Mesendoderm (in vitro differentiated cells): ENCODE results near the gene EPHA8.

Experiments used
- DNase-seq: peaks from one replicate; pipeline ENCODE4 v3.0.0; 2013
- H2AK5ac ChIP-seq: 2 replicates; pipeline ENCODE4 v1.6.1; 2013; ENCODE audit warnings: low read length, inconsistent platforms
- H2BK120ac ChIP-seq: 2 replicates; pipeline ENCODE4 v1.6.1; 2013; ENCODE audit warnings: low read depth, mild to moderate bottlenecking, low read length, moderate library complexity, mixed read lengths
- H2BK15ac ChIP-seq: replicated peaks from 2 replicates; pipeline ENCODE4 v1.6.1; 2013; ENCODE audit warnings: low read depth, mild to moderate bottlenecking, moderate library complexity
- H2BK5ac ChIP-seq: 2 replicates; pipeline ENCODE4 v1.6.1; 2013; ENCODE audit warnings: low read length, inconsistent platforms
- H3K18ac ChIP-seq: 2 replicates; pipeline ENCODE4 v1.6.1; 2013; ENCODE audit warnings: mild to moderate bottlenecking, low read length, mixed read lengths
- H3K23ac ChIP-seq: one replicate; pipeline ENCODE4 v1.6.1; 2013; ENCODE audit warnings: low read length
- H3K27ac ChIP-seq: 2 replicates; pipeline ENCODE4 v1.5.1; 2013; ENCODE audit warnings: low read depth, mild to moderate bottlenecking, inconsistent platforms, low read length, moderate library complexity
- H3K27me3 ChIP-seq: 2 replicates; pipeline ENCODE4 v1.6.1; 2013; ENCODE audit warnings: low read length, control low read depth, mild to moderate bottlenecking, inconsistent platforms; ENCODE audit not compliant: insufficient read depth, poor library complexity
- H3K36me3 ChIP-seq: 2 replicates; pipeline ENCODE4 v1.6.1; 2013; ENCODE audit warnings: low read length, inconsistent platforms; ENCODE audit not compliant: control insufficient read depth, insufficient read depth
- H3K4ac ChIP-seq: one replicate; pipeline ENCODE4 v1.6.1; 2013; ENCODE audit warnings: low read depth, mild to moderate bottlenecking, low read length, moderate library complexity
- H3K4me1 ChIP-seq: 2 replicates; pipeline ENCODE4 v1.6.1; 2013; ENCODE audit warnings: low read depth, low read length, inconsistent platforms; ENCODE audit not compliant: control insufficient read depth
- H3K4me2 ChIP-seq: 2 replicates; pipeline ENCODE4 v1.6.1; 2013; ENCODE audit warnings: low read length
- H3K4me3 ChIP-seq: 2 replicates; pipeline ENCODE4 v1.5.1; 2013; ENCODE audit warnings: mild to moderate bottlenecking, low read length
- H3K56ac ChIP-seq: one replicate; pipeline ENCODE4 v1.6.1; 2013; ENCODE audit warnings: low read length
- H3K79me1 ChIP-seq: 2 replicates; pipeline ENCODE4 v1.6.1; 2013; ENCODE audit warnings: low read length, inconsistent platforms
- H3K79me2 ChIP-seq: 2 replicates; pipeline ENCODE4 v1.6.1; 2013; ENCODE audit warnings: mild to moderate bottlenecking, low read length; ENCODE audit not compliant: control insufficient read depth, insufficient read depth
- H3K9ac ChIP-seq: 2 replicates; pipeline ENCODE4 v1.6.1; 2013; ENCODE audit warnings: low read length, inconsistent platforms
- H4K5ac ChIP-seq: one replicate; pipeline ENCODE4 v1.6.1; 2013; ENCODE audit warnings: low read length
- H4K8ac ChIP-seq: one replicate; pipeline ENCODE4 v1.6.1; 2013; ENCODE audit warnings: low read depth, mild to moderate bottlenecking, control low read depth, low read length, moderate library complexity
- WGBS: extraction: QIAGEN DNeasy Blood & Tissue Kit; methylation state at CpG from one replicate; pipeline ENCODE4 v1.1.7; 2013; ENCODE audit warnings: low lambda C conversion rate, missing lambda C conversion rate; ENCODE audit not compliant: insufficient coverage; ENCODE audit errors: extremely low coverage; 5-methylcytosine and 5-hydroxymethylcytosine counted together

The EPHA8 gene

GRCh38 chr1:22537441-22538139 lies 25.7 kb upstream of the EPHA8 start:
- no peak overlapping the region for H3K4me3 ChIP-seq
- H3K23ac ChIP-seq: no peak overlapping the region
- no peak overlapping the region for H4K5ac ChIP-seq
- H4K8ac ChIP-seq: no peak overlapping the region
- no peak overlapping the region for H3K56ac ChIP-seq
- H3K79me2 ChIP-seq: no peaks in the 10 kb centered on the region
- H3K4me1 ChIP-seq: no peaks in the 10 kb centered on the region
- no peak overlapping the region for H3K18ac ChIP-seq
- H2BK5ac ChIP-seq: no peak overlapping the region
- H3K9ac ChIP-seq: no peak overlapping the region
- H2BK120ac ChIP-seq: no peak overlapping the region
- no peaks in the 10 kb centered on the region for H3K36me3 ChIP-seq
- H3K4ac ChIP-seq: no peak overlapping the region
- no peak overlapping the region for H3K27ac ChIP-seq
- H3K4me2 ChIP-seq: no peak overlapping the region
- H2AK5ac ChIP-seq: no peak overlapping the region
- no CpG with 5 or more reads among the region's 13 CpGs for WGBS
- no peak overlapping the region for H2BK15ac ChIP-seq
- H3K79me1 ChIP-seq: no peaks in the 10 kb centered on the region
- no peak for DNase-seq
- H3K27me3 ChIP-seq: no peaks in the 10 kb centered on the region

GRCh38 chr1:22539510-22540118 lies 23.7 kb upstream of the EPHA8 start:
- no peak overlapping the region for H3K27ac ChIP-seq
- no peak overlapping the region for H3K56ac ChIP-seq
- H2BK120ac ChIP-seq: no peak overlapping the region
- no peak overlapping the region for H3K18ac ChIP-seq
- no peak overlapping the region for H2BK5ac ChIP-seq
- H3K23ac ChIP-seq: no peak overlapping the region
- no peak overlapping the region for H2BK15ac ChIP-seq
- no peak overlapping the region for H4K5ac ChIP-seq
- no peak overlapping the region for H3K4ac ChIP-seq
- no peak overlapping the region for H3K4me3 ChIP-seq
- H3K36me3 ChIP-seq: no peaks in the 10 kb centered on the region
- H3K79me1 ChIP-seq: no peaks in the 10 kb centered on the region
- no peaks in the 10 kb centered on the region for H3K4me1 ChIP-seq
- H3K79me2 ChIP-seq: no peaks in the 10 kb centered on the region
- no peaks in the 10 kb centered on the region for H3K27me3 ChIP-seq
- no peak overlapping the region for H2AK5ac ChIP-seq
- no CpG with 5 or more reads among the region's 16 CpGs for WGBS
- H4K8ac ChIP-seq: no peak overlapping the region
- H3K4me2 ChIP-seq: no peak overlapping the region
- H3K9ac ChIP-seq: no peak overlapping the region
- no peak for DNase-seq

- WGBS: no CpG with 5 or more reads among the region's 5 CpGs
- Histone ChIP-seq H3K18ac (no peak overlapping the region), H2BK15ac (no peak overlapping the region), H3K23ac (no peak overlapping the region), H2BK120ac (no peak overlapping the region), H4K8ac (no peak overlapping the region), H2BK5ac (no peak overlapping the region), H3K79me2 (no peaks in the 10 kb centered on the region), H3K9ac (no peak overlapping the region), H2AK5ac (no peak overlapping the region), H3K27ac (no peak overlapping the region), H4K5ac (no peak overlapping the region), H3K4ac (no peak overlapping the region), H3K4me3 (no peak overlapping the region), H3K4me2 (no peak overlapping the region), H3K4me1 (no peaks in the 10 kb centered on the region), H3K36me3 (no peaks in the 10 kb centered on the region), H3K27me3 (no peaks in the 10 kb centered on the region), H3K56ac (no peak overlapping the region), H3K79me1 (no peaks in the 10 kb centered on the region)
- no peak for DNase-seq
Measured at GRCh38 chr1:22540337-22540736, 23.0 kb upstream of the EPHA8 start.

GRCh38 chr1:22542886-22543285 lies 20.4 kb upstream of the EPHA8 start:
- Histone ChIP-seq H3K79me2 (no peaks in the 10 kb centered on the region), H4K8ac (no peak overlapping the region), H3K4me1 (no peaks in the 10 kb centered on the region), H3K79me1 (no peaks in the 10 kb centered on the region), H3K18ac (no peak overlapping the region), H3K27me3 (no peaks in the 10 kb centered on the region), H3K56ac (no peak overlapping the region), H4K5ac (no peak overlapping the region), H3K23ac (no peak overlapping the region), H3K36me3 (no peaks in the 10 kb centered on the region), H2AK5ac (no peak overlapping the region), H2BK120ac (no peak overlapping the region), H3K9ac (no peak overlapping the region), H3K27ac (no peak overlapping the region), H2BK15ac (no peak overlapping the region), H3K4ac (no peak overlapping the region), H3K4me2 (no peak overlapping the region), H2BK5ac (no peak overlapping the region), H3K4me3 (no peak overlapping the region)
- no peak for DNase-seq
- no CpG with 5 or more reads among the region's 9 CpGs for WGBS

- Histone ChIP-seq H3K56ac (no peak overlapping the region), H2BK5ac (no peak overlapping the region), H4K5ac (no peak overlapping the region), H3K9ac (no peak overlapping the region), H3K27me3 (no peaks in the 10 kb centered on the region), H3K4me2 (no peak overlapping the region), H3K4ac (no peak overlapping the region), H2BK15ac (no peak overlapping the region), H3K4me1 (no peaks in the 10 kb centered on the region), H3K79me2 (no peaks in the 10 kb centered on the region), H3K23ac (no peak overlapping the region), H2AK5ac (no peak overlapping the region), H3K18ac (no peak overlapping the region), H2BK120ac (no peak overlapping the region), H3K27ac (no peak overlapping the region), H3K36me3 (no peaks in the 10 kb centered on the region), H3K4me3 (no peak overlapping the region), H4K8ac (no peak overlapping the region), H3K79me1 (no peaks in the 10 kb centered on the region)
- no peak for DNase-seq
- WGBS: no CpG with 5 or more reads among the region's 6 CpGs
Measured at GRCh38 chr1:22543679-22544078, 19.6 kb upstream of the EPHA8 start.

- H2BK15ac ChIP-seq: no peak overlapping the region
- H3K4me3 ChIP-seq: no peak overlapping the region
- no peaks in the 10 kb centered on the region for H3K79me1 ChIP-seq
- H3K4me1 ChIP-seq: no peaks in the 10 kb centered on the region
- no peak overlapping the region for H3K56ac ChIP-seq
- DNase-seq: no peak
- H2BK120ac ChIP-seq: no peak overlapping the region
- no peak overlapping the region for H3K23ac ChIP-seq
- H3K79me2 ChIP-seq: no peaks in the 10 kb centered on the region
- H3K27ac ChIP-seq: no peak overlapping the region
- H4K8ac ChIP-seq: no peak overlapping the region
- no peak overlapping the region for H2AK5ac ChIP-seq
- H3K4ac ChIP-seq: no peak overlapping the region
- no peak overlapping the region for H3K18ac ChIP-seq
- no peak overlapping the region for H3K9ac ChIP-seq
- H3K4me2 ChIP-seq: no peak overlapping the region
- H2BK5ac ChIP-seq: no peak overlapping the region
- no peaks in the 10 kb centered on the region for H3K36me3 ChIP-seq
- H4K5ac ChIP-seq: no peak overlapping the region
- no peaks in the 10 kb centered on the region for H3K27me3 ChIP-seq
- no CpG with 5 or more reads among the region's 12 CpGs for WGBS
Measured at GRCh38 chr1:22544606-22545005, 18.7 kb upstream of the EPHA8 start.
